Stimulated activated CD8-positive, alpha-beta memory T cell treated with anti-CD3 and anti-CD28 coated beads, Interleukin-12 subunit alpha, Interleukin-12 subunit beta, amount 100 ng/mL, for 4 hours (primary cell): Measurements from ENCODE around the gene AADAC.
"Not testable (repeated sequence)": the region's sequence is repeated elsewhere in the genome, so short reads cannot be mapped to it uniquely, and the experiment has no call there.

Experiments used
- DNase-seq: peaks from one replicate; pipeline ENCODE4 v3.0.0-alpha.2; 2020; ENCODE audit warnings: low read depth

AADAC gene

DNA sequence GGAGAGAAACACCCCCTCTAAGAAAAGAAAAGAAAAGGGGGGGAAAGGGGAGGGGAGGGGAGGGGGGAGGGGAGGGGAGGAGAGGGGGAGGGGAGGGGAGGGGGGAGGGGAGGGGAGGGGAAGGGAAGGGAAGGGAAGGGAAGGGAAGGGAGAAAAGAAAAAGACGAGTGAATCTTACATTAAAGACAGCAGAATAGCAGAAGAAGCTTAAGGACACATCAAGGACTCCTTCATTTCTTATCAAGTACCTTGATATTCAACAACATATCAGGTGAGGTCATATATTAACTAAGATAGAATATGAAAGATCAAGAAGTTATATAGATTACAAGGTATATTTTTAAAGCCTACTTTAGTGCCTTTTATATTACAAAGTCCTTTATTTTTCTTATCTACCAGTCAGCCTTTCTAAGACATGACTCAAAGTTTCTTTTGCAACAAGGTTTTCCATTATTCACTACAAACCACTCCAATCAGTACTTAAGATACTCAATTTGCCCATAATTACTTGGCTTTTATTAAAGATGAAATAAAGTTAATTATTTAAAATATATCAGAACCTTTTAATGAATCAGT, 17.7 kb upstream of the AADAC start:
- DNase-seq, result no peak

GRCh38 chr3:151798466-151798865, 15.4 kb upstream of the AADAC start:
- no peak for DNase-seq

DNA sequence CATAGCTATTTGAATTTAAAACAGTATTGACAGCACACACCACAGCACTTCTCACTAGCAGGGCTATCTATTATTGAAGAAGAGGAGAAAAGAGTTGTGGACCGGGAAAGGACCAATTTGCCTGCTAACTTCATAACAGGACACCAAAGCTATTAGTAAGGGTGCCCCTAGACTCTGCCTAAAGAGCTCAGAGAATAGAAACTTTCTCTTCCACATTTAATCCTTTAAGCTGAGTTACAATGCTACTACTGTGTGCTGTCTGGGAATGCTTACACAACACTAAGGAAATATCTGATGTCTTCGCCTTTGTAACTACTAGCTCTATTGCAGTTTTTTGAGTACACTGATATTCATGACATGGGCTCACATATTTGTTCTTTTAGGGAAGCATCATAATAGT, 13.5 kb upstream of the AADAC start:
- no peak for DNase-seq

GRCh38 chr3:151804267-151804666, 9.6 kb upstream of the AADAC start:
- DNase-seq, result no peak

DNA sequence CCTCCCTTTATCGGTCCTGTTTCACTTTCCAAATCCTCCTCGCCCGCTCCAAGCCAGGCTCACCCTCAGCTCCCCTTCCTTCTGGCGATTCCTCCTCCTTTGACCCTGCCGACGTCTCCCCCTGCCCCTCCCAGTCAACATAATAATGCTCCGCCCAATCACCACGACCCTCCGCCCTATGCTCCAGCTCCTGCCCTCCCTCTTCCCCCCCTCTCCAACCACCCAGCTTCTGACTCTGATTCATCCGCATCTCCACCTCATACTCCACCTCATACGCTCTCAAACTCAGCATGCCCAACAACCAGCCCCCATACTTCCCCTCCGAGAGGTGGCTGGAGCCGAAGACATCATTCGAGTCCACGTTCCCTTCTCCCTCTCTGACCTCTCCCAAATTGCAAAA, 7.1 kb upstream of the AADAC start:
- DNase-seq, result no peak

GRCh38 chr3:151808926-151809325, 5.0 kb upstream of the AADAC start:
- DNase-seq, result not testable (repeated sequence)

GRCh38 chr3:151811474-151811873, 2.4 kb upstream of the AADAC start:
- DNase-seq, result no peak

GRCh38 chr3:151814588-151814987, 672 bp downstream of the AADAC start:
- no peak for DNase-seq

DNA sequence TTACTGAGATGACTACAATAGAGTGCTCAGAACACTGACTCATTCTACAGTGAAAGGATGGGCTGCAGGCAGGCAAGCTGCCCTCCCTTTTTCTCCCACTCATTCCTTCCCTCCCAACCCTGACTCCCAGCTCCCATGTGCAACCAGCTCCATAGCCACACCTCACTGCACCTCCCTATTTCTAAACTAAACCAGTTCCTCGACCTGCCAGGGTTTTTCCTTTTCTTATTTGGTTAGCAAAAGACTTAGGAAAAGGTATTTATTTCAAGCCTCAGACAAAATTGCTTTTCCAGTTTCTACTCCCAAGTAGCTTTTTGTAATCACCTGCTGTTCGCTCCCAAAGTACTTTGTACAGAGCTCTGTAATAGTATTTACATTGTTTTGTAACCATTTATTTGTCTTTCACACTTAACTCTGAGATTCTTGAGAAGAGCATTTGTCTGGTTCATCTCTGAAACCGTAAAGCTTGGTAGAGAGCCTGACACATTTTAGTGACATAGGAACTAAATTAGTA, 2.2 kb downstream of the AADAC start:
- DNase-seq, result no peak

- DNase-seq, result no peak
These were observed 3.6 kb downstream of the AADAC start for GRCh38 chr3:151817473-151817872.

- no peak for DNase-seq
These were observed 4.4 kb downstream of the AADAC start for GRCh38 chr3:151818361-151818760.

- no peak for DNase-seq
These were observed 6.0 kb downstream of the AADAC start for GRCh38 chr3:151819910-151820309.

DNA sequence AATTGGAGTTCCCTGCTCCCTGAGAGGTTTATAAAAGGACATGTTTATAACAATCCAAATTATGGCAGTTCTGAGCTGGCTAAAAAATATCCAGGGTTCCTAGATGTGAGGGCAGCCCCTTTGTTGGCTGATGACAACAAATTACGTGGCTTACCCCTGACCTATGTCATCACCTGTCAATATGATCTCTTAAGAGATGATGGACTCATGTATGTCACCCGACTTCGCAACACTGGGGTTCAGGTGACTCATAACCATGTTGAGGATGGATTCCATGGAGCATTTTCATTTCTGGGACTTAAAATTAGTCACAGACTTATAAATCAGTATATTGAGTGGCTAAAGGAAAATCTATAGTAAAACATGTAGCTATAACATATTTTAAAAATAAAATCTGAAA, 13.9 kb downstream of the AADAC start:
- no peak for DNase-seq

- no peak for DNase-seq
These were observed 22.0 kb downstream of the AADAC start for GRCh38 chr3:151835751-151836525.

GRCh38 chr3:151837057-151837456, 23.1 kb downstream of the AADAC start:
- no peak for DNase-seq

DNA sequence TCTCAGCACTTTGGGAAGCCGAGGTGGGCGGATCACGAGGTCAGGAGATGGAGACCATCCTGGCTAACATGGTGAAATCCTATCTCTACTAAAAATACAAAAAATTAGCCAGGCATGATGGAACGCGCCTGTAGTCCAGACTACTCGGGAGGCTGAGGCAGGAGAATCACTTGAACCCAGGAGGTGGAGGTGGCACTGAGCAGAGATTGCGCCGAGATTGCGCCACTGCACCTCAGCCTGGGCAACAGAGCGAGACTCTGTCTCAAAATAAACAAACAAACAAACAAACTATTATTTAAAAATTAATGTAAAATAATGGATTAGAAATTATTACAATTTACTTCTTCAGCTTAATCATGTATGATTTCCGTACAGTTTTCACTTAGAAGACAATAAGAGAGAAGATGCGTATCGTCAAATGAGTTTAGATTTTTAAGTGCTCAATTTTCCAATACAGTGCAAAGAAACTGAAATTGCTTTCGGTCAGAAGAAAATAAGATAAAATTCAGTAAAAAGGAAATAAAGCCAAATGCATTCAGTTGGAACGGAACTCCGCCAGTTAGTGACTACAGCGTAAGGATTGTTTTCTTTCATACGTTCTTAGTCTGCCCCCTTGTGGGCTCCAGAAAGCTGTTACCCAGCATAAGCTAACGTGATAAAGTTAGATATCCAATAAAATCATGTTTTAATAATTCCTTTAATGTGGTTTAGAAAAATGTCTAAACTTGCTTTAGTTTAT, 24.8 kb downstream of the AADAC start:
- no peak for DNase-seq

- DNase-seq, result no peak
These were observed 25.4 kb downstream of the AADAC start for GRCh38 chr3:151839313-151839631.

DNA sequence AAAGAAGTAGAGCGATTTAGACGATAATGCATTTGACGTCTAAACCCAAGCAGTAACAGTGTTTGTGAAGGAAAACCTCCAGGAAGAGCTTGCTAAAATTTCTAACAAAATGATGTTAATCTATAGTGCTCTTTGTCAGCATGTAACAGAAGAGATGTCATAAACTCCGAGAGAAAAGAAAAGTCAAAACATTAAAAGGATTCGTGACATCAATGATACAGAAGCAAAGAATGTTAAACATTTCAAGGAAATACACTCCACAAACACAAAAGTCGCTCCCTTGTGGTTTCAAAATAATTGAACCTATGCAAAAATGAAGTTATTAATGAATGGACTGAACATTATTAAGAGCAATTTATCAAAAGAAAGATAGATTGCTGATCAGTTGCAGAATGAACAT, 27.9 kb downstream of the AADAC start:
- DNase-seq, result no peak

- no peak for DNase-seq
These were observed 29.4 kb downstream of the AADAC start for GRCh38 chr3:151843275-151843674.

- no peak for DNase-seq
These were observed 31.5 kb downstream of the AADAC start for GRCh38 chr3:151845306-151845905.

DNA sequence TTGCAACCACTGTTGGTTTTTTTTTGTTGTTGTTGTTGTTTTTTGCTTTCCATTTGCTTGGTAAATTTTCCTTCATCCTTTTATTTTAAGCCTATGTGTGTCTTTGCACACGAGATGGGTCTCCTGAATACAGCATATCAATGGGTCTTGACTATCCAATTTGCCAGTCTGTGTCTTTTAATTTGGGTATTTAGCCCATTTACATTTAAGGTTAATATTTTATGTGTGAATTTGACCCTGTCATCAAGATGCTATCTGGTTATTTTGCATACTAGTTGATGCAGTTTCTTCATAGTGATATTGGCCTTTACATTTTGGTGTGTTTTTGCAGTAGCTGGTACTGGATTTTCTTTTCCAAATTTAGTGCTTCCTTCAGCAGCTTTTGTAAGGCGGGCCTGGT, 36.1 kb downstream of the AADAC start:
- not testable (repeated sequence) for DNase-seq

- DNase-seq, result no peak
These were observed 38.3 kb downstream of the AADAC start for GRCh38 chr3:151852074-151852811.
